ENCODE measurements around the gene OBSCN. TPM values are rescaled to one million over a fixed set of nuclear protein-coding genes. Genes with fewer than 3 reads are reported as not detected.

The OBSCN gene
- polyA plus RNA-seq, 1 donor = 40.0 TPM

GRCh38 chr1:228415853-228416216 lies 208.0 kb downstream of the OBSCN start:
- DNase-seq = no peak

DNA sequence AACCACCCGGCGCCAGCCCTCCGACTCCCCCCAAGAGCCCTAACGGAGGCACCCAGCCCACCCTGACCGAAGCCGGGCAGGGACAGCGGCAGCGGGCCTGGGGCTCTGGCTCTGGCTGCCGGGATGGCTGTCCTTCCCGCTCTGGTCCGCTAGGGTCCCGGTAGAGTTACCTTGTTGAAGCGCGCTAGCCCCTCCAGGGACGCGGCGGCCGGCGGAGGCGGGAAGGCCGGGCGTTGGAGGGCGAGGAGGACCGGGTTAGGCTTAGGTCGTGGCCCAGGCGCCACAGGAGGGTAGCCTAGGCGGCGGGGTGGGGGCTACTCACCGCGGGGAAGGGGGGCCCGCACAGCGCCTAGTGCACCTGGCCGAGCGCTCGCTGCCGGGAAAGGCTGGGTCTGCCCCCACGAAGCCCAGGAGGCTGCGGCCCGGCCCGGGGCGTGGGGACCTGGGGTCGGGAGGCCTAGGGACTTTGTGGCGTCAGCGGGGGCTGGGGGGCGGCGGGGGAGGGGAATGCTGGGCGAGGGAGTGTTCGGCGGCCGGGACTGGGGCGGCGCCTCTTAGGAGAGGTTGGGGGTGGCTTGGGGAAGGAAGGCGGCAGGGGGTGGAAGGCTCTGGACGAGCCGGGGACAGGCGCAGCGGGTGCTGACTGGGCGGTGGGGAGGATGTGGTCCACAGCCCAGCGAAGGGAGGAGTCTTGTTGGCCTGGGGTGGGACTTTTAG lies 208.5 kb downstream of the OBSCN start, which contains the start of gene TRIM17:
TSS of gene TRIM17 (minus strand) at position 645 of the 717 bp plus-strand sequence. CDS start 1,789 bp downstream, outside the sequence.
- no peak for DNase-seq

DNA sequence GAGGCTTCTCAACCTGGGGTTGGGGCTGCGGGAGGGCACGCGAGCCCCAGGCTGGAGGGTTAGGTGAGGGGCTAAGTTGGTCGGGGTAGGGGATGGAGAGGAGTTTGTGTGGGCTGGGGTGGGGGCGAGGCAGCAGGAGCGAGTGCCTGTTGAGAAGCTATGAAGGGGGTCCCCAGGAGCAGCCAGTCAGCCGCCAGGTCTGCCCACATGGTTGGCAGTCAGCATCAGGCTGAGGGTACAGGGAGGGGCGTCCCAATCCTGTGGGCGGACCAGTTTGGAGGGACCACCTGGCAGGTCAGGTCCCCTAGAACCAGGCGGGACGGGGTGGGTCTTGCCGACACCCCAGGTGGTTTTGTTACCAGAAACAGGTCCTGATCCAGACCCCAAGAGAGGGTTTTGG lies 209.2 kb downstream of the OBSCN start:
- DNase-seq = no peak

DNA sequence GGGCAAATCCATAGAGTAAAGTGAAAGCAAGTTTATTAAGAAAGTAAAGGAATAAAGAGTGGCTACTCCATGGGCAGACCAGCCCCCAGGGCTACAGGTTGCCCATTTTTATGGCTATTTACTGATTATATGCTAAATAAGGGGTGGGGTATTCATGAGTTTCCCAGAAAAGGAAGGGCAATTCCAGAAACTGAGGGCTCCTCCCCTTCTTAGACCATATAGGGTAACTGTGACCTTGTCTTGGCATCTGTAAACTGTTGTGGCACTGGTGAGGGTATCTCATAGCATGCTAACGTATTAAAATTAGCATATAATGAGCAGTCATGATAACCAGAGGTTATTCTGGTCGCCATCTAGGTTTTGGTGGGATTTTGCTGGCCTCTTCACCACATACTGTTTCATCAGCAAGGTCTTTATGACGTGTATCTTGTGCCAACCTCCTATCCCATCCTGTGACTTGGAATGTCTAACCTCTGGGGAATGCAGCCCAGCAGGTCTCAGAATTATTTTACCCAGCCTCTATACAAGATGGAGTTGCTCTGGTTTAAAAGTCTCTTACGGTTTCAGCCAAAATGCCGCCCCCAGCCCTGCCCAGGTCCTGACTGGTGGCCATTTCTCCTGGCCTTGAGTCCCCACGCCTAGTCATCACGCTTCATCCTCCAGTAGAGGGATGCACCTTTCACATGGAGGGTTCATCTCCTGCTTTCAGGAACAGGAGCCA lies 209.8 kb downstream of the OBSCN start:
- no peak for DNase-seq

DNA sequence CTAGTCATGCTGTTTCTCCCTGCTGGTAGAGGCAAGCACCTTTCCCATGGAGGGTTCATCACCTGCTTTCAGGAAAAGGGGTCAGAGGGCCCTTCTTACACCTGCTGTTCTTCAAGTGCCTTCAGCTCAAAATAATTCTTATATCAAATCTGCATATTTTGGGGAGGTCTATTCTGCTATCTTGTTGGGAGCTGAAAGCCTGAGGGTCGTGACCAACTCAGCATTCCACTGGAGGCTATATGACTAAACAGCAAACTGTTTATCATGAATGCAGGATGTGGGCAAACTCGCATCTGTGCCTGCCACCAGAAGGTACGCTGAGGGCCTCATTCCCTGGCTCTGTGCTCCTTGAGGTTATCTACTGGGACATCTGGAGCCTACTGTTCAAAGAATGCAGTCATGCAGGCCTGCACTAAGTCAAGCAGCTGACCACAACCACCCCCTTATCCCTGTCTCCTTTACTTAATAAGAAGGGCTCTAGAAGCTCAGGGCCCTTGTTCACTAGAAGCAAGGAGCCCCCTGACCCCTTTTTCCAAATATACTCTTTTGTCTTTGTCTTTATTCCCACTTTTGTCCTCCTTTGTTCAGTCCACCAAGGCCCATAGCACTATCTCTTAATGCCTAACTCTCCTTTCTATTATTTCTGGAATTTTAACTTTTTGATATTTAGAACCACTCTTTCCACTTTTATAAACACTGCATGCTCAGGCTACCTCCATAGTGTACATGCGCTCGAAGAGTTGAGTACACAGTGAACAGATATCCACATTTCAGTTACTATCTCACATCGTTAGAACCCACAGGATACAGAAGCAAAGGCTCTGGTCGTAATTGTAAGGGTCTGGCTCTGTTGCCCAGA lies 213.4 kb downstream of the OBSCN start:
- no peak for DNase-seq

- no peak for DNase-seq
Observed at GRCh38 chr1:228423404-228424053, 215.7 kb downstream of the OBSCN start.

GRCh38 chr1:228424685-228425660 lies 217.1 kb downstream of the OBSCN start:
- DNase-seq = no peak

DNA sequence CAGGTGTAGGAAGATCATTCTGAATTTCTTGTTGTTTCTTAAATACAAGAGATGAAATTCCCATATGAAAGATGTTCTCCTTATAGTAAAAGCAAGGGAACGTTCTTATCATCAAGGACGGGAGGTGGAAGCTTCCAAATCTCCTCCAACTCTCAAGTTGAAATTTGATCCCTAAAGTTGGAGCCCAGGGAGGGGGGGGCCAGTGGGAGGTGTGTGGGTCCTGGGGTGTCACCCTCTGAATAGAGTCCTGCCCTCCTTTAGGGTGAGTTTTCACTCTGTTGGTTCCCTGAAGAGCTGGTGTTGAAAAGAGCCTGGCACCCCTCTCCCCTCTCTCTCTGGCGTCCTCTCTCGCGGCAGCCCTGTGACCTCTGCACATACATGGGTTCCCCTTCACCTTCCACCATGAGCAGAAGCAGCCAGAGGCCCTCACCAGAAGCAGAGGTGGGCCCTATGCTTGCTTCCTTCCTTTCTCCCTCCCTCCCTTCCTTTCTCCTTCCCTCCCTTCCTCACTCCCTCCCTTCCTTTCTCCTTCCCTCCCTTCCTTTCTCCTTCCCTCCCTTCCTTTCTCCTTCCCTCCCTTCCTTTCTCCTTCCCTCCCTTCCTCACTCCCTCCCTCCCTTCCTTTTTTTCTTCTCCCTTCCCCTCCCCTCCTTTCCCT lies 218.8 kb downstream of the OBSCN start:
- no peak for DNase-seq

DNA sequence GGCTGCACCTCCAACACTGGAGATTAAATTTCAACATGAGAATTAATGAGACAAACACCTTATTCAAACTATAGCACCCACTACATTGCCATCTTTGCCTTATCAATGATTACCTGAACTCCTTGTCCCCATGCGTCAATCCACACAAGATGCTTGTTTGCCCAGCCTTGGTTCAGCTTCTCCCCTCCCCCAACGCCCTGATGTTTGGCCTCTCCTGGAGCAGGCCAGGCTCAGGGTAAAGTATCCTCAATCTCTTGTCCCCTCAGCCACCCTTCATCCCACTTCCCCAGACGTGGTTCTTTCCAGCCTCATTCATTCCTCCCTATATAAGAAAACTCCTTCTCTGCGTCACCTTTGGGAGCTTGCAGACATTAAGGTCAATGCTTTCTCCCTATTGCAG lies 220.6 kb downstream of the OBSCN start:
- no peak for DNase-seq

Other genes starting within 250 kb of the OBSCN start
- 0.07 TPM for gene WNT3A, start 201.0 kb upstream of the OBSCN start, polyA plus RNA-seq (ENCODE audit: insufficient read length)
- gene ARF1, start 125.3 kb upstream of the OBSCN start, polyA plus RNA-seq (ENCODE audit: insufficient read length) = 272 TPM
- gene C1orf35, start 104.7 kb upstream of the OBSCN start, polyA plus RNA-seq (ENCODE audit: insufficient read length) = 15.1 TPM
- gene MRPL55, start 98.7 kb upstream of the OBSCN start, polyA plus RNA-seq (ENCODE audit: insufficient read length) = 35.8 TPM
- gene GUK1, start 67.8 kb upstream of the OBSCN start, polyA plus RNA-seq (ENCODE audit: insufficient read length) = 82.3 TPM
- 0.42 TPM for gene GJC2, start 58.1 kb upstream of the OBSCN start, polyA plus RNA-seq (ENCODE audit: insufficient read length)
- 5.8 TPM for gene IBA57, start 42.2 kb upstream of the OBSCN start, polyA plus RNA-seq (ENCODE audit: insufficient read length)
- 15.6 TPM for gene TRIM11, start 198.8 kb downstream of the OBSCN start, polyA plus RNA-seq (ENCODE audit: insufficient read length)
- gene TRIM17, start 208.8 kb downstream of the OBSCN start, polyA plus RNA-seq (ENCODE audit: insufficient read length) = 8.1 TPM

Measured in left kidney (tissue), 2 donors.